ENCODE results near the gene SLCO2A1.

Gene SLCO2A1

GRCh38 chr3:133881939-133882825 is 147.5 kb downstream of the SLCO2A1 start:
- DNase-seq = peak in 1 of 2 experiments; percentile 17

GRCh38 chr3:133881492-133881891 is 148.2 kb downstream of the SLCO2A1 start:
- peak in 1 of 2 experiments; percentile 7 for DNase-seq

- DNase-seq = peak in 1 of 2 experiments; percentile 1
These were observed 148.8 kb downstream of the SLCO2A1 start for GRCh38 chr3:133880886-133881455.

GRCh38 chr3:133880287-133880686 is 149.4 kb downstream of the SLCO2A1 start:
- peak in 1 of 2 experiments; percentile 17 for DNase-seq

GRCh38 chr3:133878518-133878917 is 151.2 kb downstream of the SLCO2A1 start:
- DNase-seq = no peak

Measured in activated T-cell treated with anti-CD3 and anti-CD28 coated beads, Interleukin-2, amount 50 U/mL, for 48 hours (primary cell).